Ecto neural progenitor cell (in vitro differentiated cells): ENCODE data around the gene FUOM.

Experiments
- DNase-seq: peaks from one replicate; pipeline ENCODE4 v3.0.0-alpha.2; 2018; ENCODE audit warnings: low spot score

Gene FUOM

GRCh38 chr10:133366751-133367150 is 8.9 kb upstream of the FUOM start:
- DNase-seq: no peak

- no peak for DNase-seq
Measured at GRCh38 chr10:133366130-133366478, 8.3 kb upstream of the FUOM start.

GRCh38 chr10:133365461-133366129 is 7.8 kb upstream of the FUOM start:
- DNase-seq: no peak

- DNase-seq: no peak
Measured at GRCh38 chr10:133364645-133365431, 7.0 kb upstream of the FUOM start.

- no peak for DNase-seq
Measured at GRCh38 chr10:133362846-133363245, 5.0 kb upstream of the FUOM start.

- no peak for DNase-seq
Measured at GRCh38 chr10:133361773-133362441, 4.1 kb upstream of the FUOM start.

- DNase-seq: no peak
Measured at GRCh38 chr10:133361227-133361626, 3.4 kb upstream of the FUOM start.

GRCh38 chr10:133359972-133360610 is 2.3 kb upstream of the FUOM start:
- DNase-seq: no peak

- no peak for DNase-seq
Measured at GRCh38 chr10:133359554-133359971, 1.7 kb upstream of the FUOM start.

- no peak for DNase-seq
Measured at GRCh38 chr10:133358925-133359310, 1.1 kb upstream of the FUOM start.

GRCh38 chr10:133358162-133358924 is 524 bp upstream of the FUOM start:
- no peak for DNase-seq

GRCh38 chr10:133356549-133357284 is 1.1 kb downstream of the FUOM start:
- no peak for DNase-seq

- no peak for DNase-seq
Measured at GRCh38 chr10:133355991-133356390, 1.8 kb downstream of the FUOM start.

GRCh38 chr10:133355266-133355665 is 2.6 kb downstream of the FUOM start:
- no peak for DNase-seq

GRCh38 chr10:133354672-133355240 is 3.1 kb downstream of the FUOM start:
- no peak for DNase-seq

GRCh38 chr10:133353988-133354605 is 3.7 kb downstream of the FUOM start:
- DNase-seq: no peak

- DNase-seq: no peak
Measured at GRCh38 chr10:133353202-133353959, 4.4 kb downstream of the FUOM start.

- no peak for DNase-seq
Measured at GRCh38 chr10:133351408-133352318, 6.2 kb downstream of the FUOM start.

GRCh38 chr10:133350950-133351329 is 6.9 kb downstream of the FUOM start:
- DNase-seq: no peak
